MM.1S (cell line): ENCODE measurements around the gene WDR64.

Experiments
- CTCF ChIP-seq: fragments of 300-600 bp; sonication (generic); IDR thresholded peaks from 2 replicates; pipeline ENCODE4 v1.5.1; 2016; ENCODE audit warnings: antibody characterized with exemption, low read length, mixed read lengths
- EZH2 ChIP-seq: fragments of 300-600 bp; sonication (generic); optimal IDR thresholded peaks from 2 replicates; pipeline ENCODE3; 2017; ENCODE audit warnings: low read depth, mild to moderate bottlenecking, antibody characterized with exemption, low read length, mixed read lengths
- EZH2phosphoT487 ChIP-seq: fragments of 300-600 bp; sonication (generic); IDR thresholded peaks from 2 replicates; pipeline ENCODE4 v1.6.1; 2018; ENCODE audit warnings: antibody characterized with exemption, low read length

GRCh38 chr1:241839369-241839979 is 187.4 kb downstream of the WDR64 start:
- TF ChIP-seq CTCF: no peak
- TF ChIP-seq EZH2: no peak
- no peak for TF ChIP-seq EZH2phosphoT487
